ENCODE results near the gene C14orf132. TPM values are rescaled to one million over a fixed set of nuclear protein-coding genes. Genes with fewer than 3 reads are reported as not detected.
A peak's percentile ranks its signal among the peaks of the same experiment; 100 is the strongest.

Gene C14orf132
- total RNA-seq, 3 donors from 2014 or later = 6.6 to 13.3 (median 10.8) TPM

GRCh38 chr14:96100161-96101064 is 61.3 kb downstream of the C14orf132 start:
- H3K4me1 ChIP-seq = peaks cover 0 to 2% of the 10 kb centered on the region in 2 donors
- H3K4me3 ChIP-seq = no peak overlapping the region
- no peak overlapping the region for H3K27ac ChIP-seq
- no peaks in the 10 kb centered on the region for H3K36me3 ChIP-seq
- H3K9me3 ChIP-seq = no peaks in the 10 kb centered on the region
- DNase-seq (ENCODE audit: low spot score in 2 of 2) = peak; percentile 62 to 84
- TF ChIP-seq, protein P1, sequence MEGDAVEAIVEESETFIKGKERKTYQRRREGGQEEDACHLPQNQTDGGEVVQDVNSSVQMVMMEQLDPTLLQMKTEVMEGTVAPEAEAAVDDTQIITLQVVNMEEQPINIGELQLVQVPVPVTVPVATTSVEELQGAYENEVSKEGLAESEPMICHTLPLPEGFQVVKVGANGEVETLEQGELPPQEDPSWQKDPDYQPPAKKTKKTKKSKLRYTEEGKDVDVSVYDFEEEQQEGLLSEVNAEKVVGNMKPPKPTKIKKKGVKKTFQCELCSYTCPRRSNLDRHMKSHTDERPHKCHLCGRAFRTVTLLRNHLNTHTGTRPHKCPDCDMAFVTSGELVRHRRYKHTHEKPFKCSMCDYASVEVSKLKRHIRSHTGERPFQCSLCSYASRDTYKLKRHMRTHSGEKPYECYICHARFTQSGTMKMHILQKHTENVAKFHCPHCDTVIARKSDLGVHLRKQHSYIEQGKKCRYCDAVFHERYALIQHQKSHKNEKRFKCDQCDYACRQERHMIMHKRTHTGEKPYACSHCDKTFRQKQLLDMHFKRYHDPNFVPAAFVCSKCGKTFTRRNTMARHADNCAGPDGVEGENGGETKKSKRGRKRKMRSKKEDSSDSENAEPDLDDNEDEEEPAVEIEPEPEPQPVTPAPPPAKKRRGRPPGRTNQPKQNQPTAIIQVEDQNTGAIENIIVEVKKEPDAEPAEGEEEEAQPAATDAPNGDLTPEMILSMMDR (IDR thresholded peaks at IDR 0.05) = peak; percentile 73 to 94 (median 86)
- no peak for TF ChIP-seq POLR2A (IDR thresholded peaks at IDR 0.05)
- intact Hi-C loops (cut with DNase I; ENCODE audit: low total_unique reads) = loop anchor here (10.0 kb wide), 1 partner anchor 174 kb away; no protein-coding TSS in a partner anchor
- no peaks in the 10 kb centered on the region for H3K27me3 ChIP-seq

DNA sequence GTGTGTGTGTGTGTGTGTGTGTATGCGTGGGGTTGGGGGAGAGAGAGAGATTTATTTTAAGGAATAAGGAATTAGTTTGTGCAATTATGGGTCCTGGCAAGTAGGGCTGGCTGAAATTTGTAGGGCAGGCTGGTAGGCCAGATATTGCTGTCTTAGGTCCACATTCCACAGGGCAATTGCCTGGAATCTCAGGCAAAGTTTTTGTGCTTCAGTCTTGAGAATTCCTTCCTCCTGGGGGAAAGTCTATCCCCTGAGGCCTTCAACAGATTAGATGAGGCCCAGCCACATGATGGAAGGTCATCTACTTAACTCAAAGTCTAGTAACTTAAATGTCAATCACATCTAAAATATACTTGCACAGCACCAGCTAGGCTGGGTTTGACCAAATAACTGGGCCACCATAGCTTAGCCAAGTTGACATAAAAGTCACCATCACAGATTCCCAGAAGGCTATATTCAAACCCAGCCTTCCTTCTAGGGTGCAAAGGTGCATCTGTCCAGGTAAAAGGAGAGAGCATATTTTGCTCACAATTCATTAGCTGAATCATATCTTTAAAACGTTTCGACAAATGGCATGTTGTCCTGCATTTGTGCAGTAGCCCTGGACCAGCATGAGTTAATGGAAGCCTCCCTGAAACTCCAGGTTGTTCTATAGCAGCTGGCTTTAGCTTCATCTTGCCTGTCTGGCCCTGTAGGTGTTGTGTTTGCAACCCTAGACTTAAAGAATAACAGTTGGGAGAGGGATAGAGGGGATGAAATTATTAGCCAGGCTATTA is 63.1 kb downstream of the C14orf132 start:
- H3K4me3 ChIP-seq = no peak overlapping the region
- no peaks in the 10 kb centered on the region for H3K36me3 ChIP-seq
- H3K27ac ChIP-seq = no peak overlapping the region
- H3K4me1 ChIP-seq = peaks cover 0 to 2% of the 10 kb centered on the region in 2 donors
- no peaks in the 10 kb centered on the region for H3K9me3 ChIP-seq
- no peak for DNase-seq (ENCODE audit: low spot score in 2 of 2)
- no peaks in the 10 kb centered on the region for H3K27me3 ChIP-seq
- intact Hi-C loops (cut with DNase I; ENCODE audit: low total_unique reads) = loop anchor here (10.0 kb wide), 1 partner anchor 173 kb away; no protein-coding TSS in a partner anchor
- TF ChIP-seq, protein P1 (IDR thresholded peaks at IDR 0.05) = no peak
- TF ChIP-seq POLR2A (IDR thresholded peaks at IDR 0.05) (no peak), POLR2AphosphoS5 (IDR thresholded peaks at IDR 0.05) (no peak)

- Histone ChIP-seq H3K27ac (peak overlapping the region in 1 of 2 donors; percentile 7), H3K27me3 (no peaks in the 10 kb centered on the region), H3K36me3 (no peaks in the 10 kb centered on the region), H3K4me3 (no peak overlapping the region), H3K9me3 (no peaks in the 10 kb centered on the region), H3K4me1 (peaks cover 0 to 2% of the 10 kb centered on the region in 2 donors)
- intact Hi-C loops (cut with DNase I; ENCODE audit: low total_unique reads) = loop anchor here (10.0 kb wide), 1 partner anchor 172 kb away; no protein-coding TSS in a partner anchor
- TF ChIP-seq POLR2AphosphoS5 (IDR thresholded peaks at IDR 0.05) = no peak
- TF ChIP-seq POLR2A (IDR thresholded peaks at IDR 0.05) = no peak
- TF ChIP-seq, protein P1 (IDR thresholded peaks at IDR 0.05) = no peak
- DNase-seq (ENCODE audit: low spot score in 2 of 2) = no peak
Observed at GRCh38 chr14:96103075-96103474, 63.9 kb downstream of the C14orf132 start.

DNA sequence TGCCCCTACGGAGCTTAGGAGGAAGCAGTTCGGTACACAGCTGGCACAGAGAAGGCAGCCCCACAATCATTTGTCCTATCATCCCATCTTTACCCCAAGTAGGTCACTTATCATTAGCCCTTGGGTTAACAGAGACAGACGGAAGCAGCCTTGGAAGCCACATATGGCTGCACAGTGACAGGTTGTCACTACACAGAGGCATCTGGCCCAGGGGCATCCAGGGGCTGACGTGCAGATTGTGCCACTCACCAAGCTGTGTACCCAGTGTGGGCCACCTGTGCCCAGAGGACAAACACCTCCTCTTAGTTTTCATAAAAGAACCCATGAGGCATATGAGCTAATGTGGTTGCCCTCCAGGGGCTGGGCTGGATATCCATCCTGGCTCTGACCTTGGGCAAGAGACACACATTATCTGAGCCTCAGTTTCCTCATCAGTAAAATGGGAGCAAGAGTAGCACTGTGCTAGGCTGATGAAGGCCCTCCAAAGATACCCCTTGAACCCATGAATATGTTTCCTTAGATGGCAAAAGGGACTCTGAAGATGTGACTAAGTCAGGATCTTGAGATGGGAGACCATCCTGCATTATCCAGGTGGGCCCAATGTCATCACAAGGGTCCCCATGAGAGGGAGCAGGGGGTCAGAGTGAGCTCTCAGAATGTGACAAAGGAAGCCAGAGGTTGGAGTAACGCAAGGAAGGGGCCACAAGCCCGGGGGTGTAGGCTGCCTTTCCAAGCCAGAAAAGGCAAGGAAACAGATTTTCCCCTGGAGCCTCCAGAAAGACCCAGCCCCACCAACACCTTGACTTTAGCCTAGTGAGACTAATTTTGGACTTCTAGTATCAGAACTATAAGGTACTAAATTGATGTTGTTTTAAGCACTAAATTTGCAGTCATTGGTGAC is 64.6 kb downstream of the C14orf132 start:
- intact Hi-C loops (cut with DNase I; ENCODE audit: low total_unique reads) = loop anchor here (10.0 kb wide), 1 partner anchor 171 kb away; no protein-coding TSS in a partner anchor
- no peak overlapping the region for H3K4me3 ChIP-seq
- H3K27ac ChIP-seq = peak overlapping the region; percentile 77 to 83
- TF ChIP-seq, protein P1 (IDR thresholded peaks at IDR 0.05) = no peak
- TF ChIP-seq POLR2AphosphoS5 (IDR thresholded peaks at IDR 0.05) (no peak), POLR2A (IDR thresholded peaks at IDR 0.05) (no peak)
- no peaks in the 10 kb centered on the region for H3K36me3 ChIP-seq
- no peak for DNase-seq (ENCODE audit: low spot score in 2 of 2)
- H3K4me1 ChIP-seq = peaks cover 0 to 2% of the 10 kb centered on the region in 2 donors
- no peaks in the 10 kb centered on the region for H3K9me3 ChIP-seq
- H3K27me3 ChIP-seq = peaks cover 0 to 4% of the 10 kb centered on the region in 2 donors
